NT2/D1 (cell line): ENCODE measurements around the gene BMERB1.
"Not testable (repeated sequence)": the region's sequence is repeated elsewhere in the genome, so short reads cannot be mapped to it uniquely, and the experiment has no call there.

Experiments
- SUZ12 ChIP-seq: IDR thresholded peaks from 2 replicates; pipeline ENCODE4 v1.6.1; 2011; ENCODE audit not compliant: insufficient read length, insufficient read depth; ENCODE audit errors: extremely low read depth
- YY1 ChIP-seq: IDR thresholded peaks from 2 replicates; pipeline ENCODE4 v1.6.1; 2011; ENCODE audit not compliant: insufficient read length, insufficient read depth

- not testable (repeated sequence) for TF ChIP-seq YY1, SUZ12
Measured at GRCh38 chr16:15573896-15574613, 139.7 kb downstream of the BMERB1 start.
